ENCODE results near the gene CAMSAP3.
"Not testable (repeated sequence)": the region's sequence is repeated elsewhere in the genome, so short reads cannot be mapped to it uniquely, and the experiment has no call there.

Gene CAMSAP3

DNA sequence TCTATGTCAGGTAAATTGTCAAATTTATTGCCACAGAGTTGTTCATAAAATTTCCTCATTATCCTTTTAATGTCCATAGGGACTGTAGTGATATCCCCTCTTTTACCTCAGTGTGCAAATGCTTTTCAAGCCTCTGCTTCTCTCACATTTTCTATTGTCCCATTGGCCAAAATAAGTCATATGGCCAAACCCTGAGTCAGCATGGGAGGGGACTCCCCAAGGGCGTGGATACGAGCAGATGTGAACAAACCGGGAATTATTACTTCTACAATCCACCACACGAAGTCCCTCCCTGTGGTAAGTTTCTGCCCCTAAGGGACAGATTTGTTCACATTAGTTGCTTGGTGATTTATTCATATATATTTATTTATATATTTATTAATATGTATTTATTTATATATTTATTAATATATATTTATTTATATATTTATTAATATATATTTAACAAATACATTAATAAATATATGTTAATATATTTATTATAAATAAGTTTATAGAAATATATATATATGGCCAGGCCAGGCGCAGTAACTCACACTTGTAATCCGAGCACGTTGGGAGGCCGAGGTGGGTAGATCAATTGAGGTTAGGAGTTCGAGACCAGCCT lies 20.1 kb upstream of the CAMSAP3 start:
- Histone ChIP-seq H3K4me1 (ENCODE audit: control insufficient read depth, insufficient read depth, low read length) (no peaks in the 10 kb centered on the region), H3K9ac (ENCODE audit: low read depth, low read length) (no peak overlapping the region), H3K27me3 (ENCODE audit: control insufficient read depth, insufficient read depth, low read length) (no peaks in the 10 kb centered on the region; the same call in 1 of the 2 replicates), H3K9me3 (ENCODE audit: control insufficient read depth, insufficient read depth, low read length) (no peaks in the 10 kb centered on the region), H3K4me3 (ENCODE audit: low read depth, low read length) (no peak overlapping the region), H3K36me3 (ENCODE audit: control insufficient read depth, insufficient read depth, low read length) (no peaks in the 10 kb centered on the region), H3K27ac (ENCODE audit: low read depth, low read length) (no peak overlapping the region)

DNA sequence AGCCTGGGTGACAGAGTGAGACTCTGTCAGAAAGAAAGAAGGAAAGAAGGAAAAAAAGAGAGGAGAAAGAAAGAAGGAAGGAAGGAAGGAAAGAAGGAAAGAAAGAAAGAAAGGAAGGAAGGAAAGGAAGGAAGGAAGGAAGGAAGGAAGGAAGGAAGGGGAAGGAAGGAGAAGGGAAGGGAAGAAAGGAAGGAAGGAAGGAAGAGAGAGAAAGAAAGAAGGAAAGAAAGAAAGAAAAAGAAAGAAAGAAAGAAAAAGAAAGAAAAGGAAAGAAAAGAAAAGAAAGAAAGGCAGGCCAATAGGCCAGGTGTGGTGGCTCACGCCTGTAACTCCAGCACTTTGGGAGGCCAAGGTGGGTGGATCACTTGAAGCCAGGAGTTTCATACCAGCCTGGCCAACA lies 18.2 kb upstream of the CAMSAP3 start:
- H3K27me3 ChIP-seq (ENCODE audit: control insufficient read depth, insufficient read depth, low read length); H3K36me3 ChIP-seq (ENCODE audit: control insufficient read depth, insufficient read depth, low read length); H3K27ac ChIP-seq (ENCODE audit: low read depth, low read length); H3K4me1 ChIP-seq (ENCODE audit: control insufficient read depth, insufficient read depth, low read length); H3K4me3 ChIP-seq (ENCODE audit: low read depth, low read length); H3K9me3 ChIP-seq (ENCODE audit: control insufficient read depth, insufficient read depth, low read length); H3K9ac ChIP-seq (ENCODE audit: low read depth, low read length): not testable (repeated sequence)

DNA sequence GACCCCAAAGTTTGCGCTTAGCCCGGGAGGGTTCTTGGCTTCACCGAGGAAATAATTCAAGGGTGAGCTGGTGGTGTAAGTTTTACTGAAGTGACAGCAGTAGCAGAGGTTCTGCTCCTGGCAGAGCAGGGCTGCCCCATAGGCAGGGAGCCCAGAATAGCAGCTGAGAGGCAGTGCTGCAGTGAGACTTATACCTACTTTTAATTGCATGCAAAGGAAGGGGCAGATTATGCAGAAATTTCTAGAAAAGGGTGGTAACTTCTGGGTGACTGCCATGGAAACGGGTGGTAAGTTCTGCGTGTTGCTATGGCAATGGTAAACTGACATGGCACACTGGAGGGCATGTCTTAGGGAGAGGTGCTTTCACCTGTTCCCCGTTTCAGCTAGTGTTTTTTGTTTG lies 17.5 kb upstream of the CAMSAP3 start:
- no peak overlapping the region for H3K9ac ChIP-seq (ENCODE audit: low read depth, low read length)
- H3K27me3 ChIP-seq (ENCODE audit: control insufficient read depth, insufficient read depth, low read length): no peaks in the 10 kb centered on the region; the same call in 1 of the 2 replicates
- H3K27ac ChIP-seq (ENCODE audit: low read depth, low read length): no peak overlapping the region
- no peaks in the 10 kb centered on the region for H3K4me1 ChIP-seq (ENCODE audit: control insufficient read depth, insufficient read depth, low read length)
- H3K4me3 ChIP-seq (ENCODE audit: low read depth, low read length): no peak overlapping the region
- H3K9me3 ChIP-seq (ENCODE audit: control insufficient read depth, insufficient read depth, low read length): no peaks in the 10 kb centered on the region
- no peaks in the 10 kb centered on the region for H3K36me3 ChIP-seq (ENCODE audit: control insufficient read depth, insufficient read depth, low read length)

DNA sequence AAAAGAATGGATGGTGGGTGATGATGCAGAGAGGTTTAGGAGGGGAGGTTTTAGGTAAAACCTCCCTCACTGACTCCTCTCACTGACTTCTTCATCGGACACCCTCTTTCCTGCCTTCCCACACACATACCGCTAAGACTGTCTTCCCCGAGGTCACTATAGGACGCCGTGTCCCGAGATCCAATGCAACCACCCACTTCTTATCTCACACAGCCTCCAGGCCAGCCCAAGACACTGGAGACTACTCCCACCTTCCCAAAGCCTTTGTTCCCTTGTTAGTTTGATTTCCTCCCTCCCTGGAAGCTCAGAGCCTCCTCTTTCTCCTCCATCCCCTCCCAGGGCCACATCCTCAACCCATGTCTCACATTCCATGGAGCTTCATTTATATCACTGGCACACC lies 16.5 kb upstream of the CAMSAP3 start:
- no peaks in the 10 kb centered on the region; the same call in 1 of the 2 replicates for H3K27me3 ChIP-seq (ENCODE audit: control insufficient read depth, insufficient read depth, low read length)
- no peaks in the 10 kb centered on the region for H3K4me1 ChIP-seq (ENCODE audit: control insufficient read depth, insufficient read depth, low read length)
- no peaks in the 10 kb centered on the region for H3K9me3 ChIP-seq (ENCODE audit: control insufficient read depth, insufficient read depth, low read length)

GRCh38 chr19:7582446-7582845 lies 13.2 kb upstream of the CAMSAP3 start:
- H3K27me3 ChIP-seq (ENCODE audit: control insufficient read depth, insufficient read depth, low read length): no peaks in the 10 kb centered on the region; the same call in 1 of the 2 replicates
- no peak overlapping the region for H3K4me3 ChIP-seq (ENCODE audit: low read depth, low read length)
- no peaks in the 10 kb centered on the region for H3K4me1 ChIP-seq (ENCODE audit: control insufficient read depth, insufficient read depth, low read length)
- H3K9me3 ChIP-seq (ENCODE audit: control insufficient read depth, insufficient read depth, low read length): no peaks in the 10 kb centered on the region
- no peaks in the 10 kb centered on the region for H3K36me3 ChIP-seq (ENCODE audit: control insufficient read depth, insufficient read depth, low read length)
- H3K27ac ChIP-seq (ENCODE audit: low read depth, low read length): no peak overlapping the region
- no peak overlapping the region for H3K9ac ChIP-seq (ENCODE audit: low read depth, low read length)

More for the DNA sequence above, 16.5 kb upstream of the CAMSAP3 start:
- H3K36me3 ChIP-seq (ENCODE audit: control insufficient read depth, insufficient read depth, low read length): no peaks in the 10 kb centered on the region
- H3K9ac ChIP-seq (ENCODE audit: low read depth, low read length): no peak overlapping the region
- H3K4me3 ChIP-seq (ENCODE audit: low read depth, low read length): no peak overlapping the region
- no peak overlapping the region for H3K27ac ChIP-seq (ENCODE audit: low read depth, low read length)

GRCh38 chr19:7589822-7590221 lies 5.8 kb upstream of the CAMSAP3 start:
- Histone ChIP-seq H3K27me3 (ENCODE audit: control insufficient read depth, insufficient read depth, low read length) (no peaks in the 10 kb centered on the region), H3K9ac (ENCODE audit: low read depth, low read length) (no peak overlapping the region), H3K9me3 (ENCODE audit: control insufficient read depth, insufficient read depth, low read length) (no peaks in the 10 kb centered on the region), H3K4me1 (ENCODE audit: control insufficient read depth, insufficient read depth, low read length) (no peaks in the 10 kb centered on the region), H3K27ac (ENCODE audit: low read depth, low read length) (no peak overlapping the region), H3K4me3 (ENCODE audit: low read depth, low read length) (no peak overlapping the region), H3K36me3 (ENCODE audit: control insufficient read depth, insufficient read depth, low read length) (no peaks in the 10 kb centered on the region)

- no peaks in the 10 kb centered on the region for H3K27me3 ChIP-seq (ENCODE audit: control insufficient read depth, insufficient read depth, low read length)
- no peak overlapping the region for H3K4me3 ChIP-seq (ENCODE audit: low read depth, low read length)
- H3K4me1 ChIP-seq (ENCODE audit: control insufficient read depth, insufficient read depth, low read length): no peaks in the 10 kb centered on the region
- H3K27ac ChIP-seq (ENCODE audit: low read depth, low read length): no peak overlapping the region
- H3K9ac ChIP-seq (ENCODE audit: low read depth, low read length): no peak overlapping the region
- no peaks in the 10 kb centered on the region for H3K9me3 ChIP-seq (ENCODE audit: control insufficient read depth, insufficient read depth, low read length)
- H3K36me3 ChIP-seq (ENCODE audit: control insufficient read depth, insufficient read depth, low read length): no peaks in the 10 kb centered on the region
Observed at GRCh38 chr19:7590256-7590655, 5.4 kb upstream of the CAMSAP3 start.

GRCh38 chr19:7596211-7596937 lies 711 bp downstream of the CAMSAP3 start:
- no peaks in the 10 kb centered on the region for H3K27me3 ChIP-seq (ENCODE audit: control insufficient read depth, insufficient read depth, low read length)
- no peaks in the 10 kb centered on the region for H3K9me3 ChIP-seq (ENCODE audit: control insufficient read depth, insufficient read depth, low read length)
- no peaks in the 10 kb centered on the region for H3K36me3 ChIP-seq (ENCODE audit: control insufficient read depth, insufficient read depth, low read length)
- peak overlapping the region; percentile 71 for H3K4me3 ChIP-seq (ENCODE audit: low read depth, low read length)
- no peak overlapping the region for H3K27ac ChIP-seq (ENCODE audit: low read depth, low read length)
- peaks cover 9% of the 10 kb centered on the region for H3K4me1 ChIP-seq (ENCODE audit: control insufficient read depth, insufficient read depth, low read length)
- H3K9ac ChIP-seq (ENCODE audit: low read depth, low read length): no peak overlapping the region; the same call in 1 of the 2 replicates

GRCh38 chr19:7597689-7598088 lies 2.0 kb downstream of the CAMSAP3 start:
- Histone ChIP-seq H3K27me3 (ENCODE audit: control insufficient read depth, insufficient read depth, low read length) (no peaks in the 10 kb centered on the region), H3K9ac (ENCODE audit: low read depth, low read length) (no peak overlapping the region), H3K27ac (ENCODE audit: low read depth, low read length) (no peak overlapping the region), H3K4me1 (ENCODE audit: control insufficient read depth, insufficient read depth, low read length) (peaks cover 9% of the 10 kb centered on the region), H3K4me3 (ENCODE audit: low read depth, low read length) (no peak overlapping the region), H3K9me3 (ENCODE audit: control insufficient read depth, insufficient read depth, low read length) (no peaks in the 10 kb centered on the region), H3K36me3 (ENCODE audit: control insufficient read depth, insufficient read depth, low read length) (no peaks in the 10 kb centered on the region)

DNA sequence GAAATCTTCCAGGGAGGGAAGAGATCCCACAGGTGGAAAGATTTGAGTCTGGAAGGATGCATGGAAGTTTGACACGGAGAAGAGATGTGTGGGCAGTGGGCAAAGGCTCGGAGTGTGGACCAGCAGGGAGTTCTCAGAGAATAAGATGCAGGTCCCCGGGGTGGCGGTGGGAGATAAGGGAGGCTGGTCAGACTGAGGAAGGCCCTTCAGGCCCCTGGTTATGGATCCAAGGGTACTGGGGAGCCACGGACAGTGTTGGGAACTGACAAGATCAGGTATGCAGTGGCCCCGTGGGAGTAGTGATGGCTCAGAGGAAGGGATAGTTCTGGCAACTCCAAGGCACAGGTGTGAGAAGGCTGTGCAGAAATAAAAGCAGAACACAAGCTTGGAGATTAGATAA lies 2.5 kb downstream of the CAMSAP3 start:
- Histone ChIP-seq H3K4me1 (ENCODE audit: control insufficient read depth, insufficient read depth, low read length) (peaks cover 9% of the 10 kb centered on the region), H3K36me3 (ENCODE audit: control insufficient read depth, insufficient read depth, low read length) (no peaks in the 10 kb centered on the region), H3K9me3 (ENCODE audit: control insufficient read depth, insufficient read depth, low read length) (no peaks in the 10 kb centered on the region), H3K27ac (ENCODE audit: low read depth, low read length) (no peak overlapping the region), H3K27me3 (ENCODE audit: control insufficient read depth, insufficient read depth, low read length) (no peaks in the 10 kb centered on the region), H3K9ac (ENCODE audit: low read depth, low read length) (no peak overlapping the region), H3K4me3 (ENCODE audit: low read depth, low read length) (no peak overlapping the region)

DNA sequence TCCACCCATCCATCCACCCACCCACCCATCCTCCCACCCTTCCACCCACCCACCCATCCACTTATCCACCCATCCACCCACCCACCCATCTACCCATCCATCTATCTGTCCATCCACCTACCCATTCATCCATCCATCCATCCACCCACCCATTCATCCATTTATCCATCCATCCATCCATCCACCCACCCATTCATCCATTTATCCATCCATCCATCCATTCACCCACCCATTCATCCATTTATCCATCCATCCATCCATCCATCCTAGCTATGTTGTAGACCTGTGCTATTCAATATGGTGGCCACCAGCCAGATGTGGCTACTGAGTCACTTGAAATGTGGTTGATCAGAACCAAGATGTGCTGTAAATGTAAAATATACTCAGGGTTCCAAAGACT lies 5.1 kb downstream of the CAMSAP3 start:
- H3K4me3 ChIP-seq (ENCODE audit: low read depth, low read length): no peak overlapping the region
- H3K4me1 ChIP-seq (ENCODE audit: control insufficient read depth, insufficient read depth, low read length): peaks cover 9% of the 10 kb centered on the region
- no peak overlapping the region for H3K27ac ChIP-seq (ENCODE audit: low read depth, low read length)
- H3K9me3 ChIP-seq (ENCODE audit: control insufficient read depth, insufficient read depth, low read length): no peaks in the 10 kb centered on the region
- H3K36me3 ChIP-seq (ENCODE audit: control insufficient read depth, insufficient read depth, low read length): no peaks in the 10 kb centered on the region
- H3K9ac ChIP-seq (ENCODE audit: low read depth, low read length): no peak overlapping the region
- H3K27me3 ChIP-seq (ENCODE audit: control insufficient read depth, insufficient read depth, low read length): no peaks in the 10 kb centered on the region

Measured in HUES48 (cell line).